Retinal pigment epithelial cell (primary cell): ENCODE measurements around the gene TESK2.

Experiments
- DNase-seq: peaks from one replicate; pipeline ENCODE4 v3.0.0-alpha.2; 2010; ENCODE audit warnings: low read depth
- H3K4me3 ChIP-seq: 2 replicates; pipeline ENCODE4 v1.5.1; 2011; ENCODE audit warnings: mild to moderate bottlenecking, low read length, control low read depth, moderate library complexity
- CTCF ChIP-seq: conservative IDR thresholded peaks from 2 replicates; pipeline ENCODE4 v1.5.1; 2011; ENCODE audit warnings: low read depth, low read length, control low read depth, inconsistent platforms

The TESK2 gene

GRCh38 chr1:45380730-45381129 is 110.2 kb downstream of the TESK2 start:
- DNase-seq = no peak
- H3K4me3 ChIP-seq = no peak overlapping the region

GRCh38 chr1:45380125-45380524 is 110.8 kb downstream of the TESK2 start:
- DNase-seq = no peak
- TF ChIP-seq CTCF = no peak
- H3K4me3 ChIP-seq = no peak overlapping the region

More at GRCh38 chr1:45380730-45381129, 110.2 kb downstream of the TESK2 start:
- no peak for TF ChIP-seq CTCF

- no peak for DNase-seq
- H3K4me3 ChIP-seq = no peak overlapping the region
- no peak for TF ChIP-seq CTCF
Measured at GRCh38 chr1:45379524-45379923, 111.4 kb downstream of the TESK2 start.

- no peak overlapping the region for H3K4me3 ChIP-seq
- TF ChIP-seq CTCF = no peak
- DNase-seq = no peak
Measured at GRCh38 chr1:45378184-45378583, 112.8 kb downstream of the TESK2 start.

- no peak for DNase-seq
- no peak overlapping the region for H3K4me3 ChIP-seq
- no peak for TF ChIP-seq CTCF
Measured at GRCh38 chr1:45375104-45376090, 115.6 kb downstream of the TESK2 start.

- no peak overlapping the region for H3K4me3 ChIP-seq
- no peak for DNase-seq
- no peak for TF ChIP-seq CTCF
Measured at GRCh38 chr1:45373573-45373972, 117.4 kb downstream of the TESK2 start.

- TF ChIP-seq CTCF = no peak
- H3K4me3 ChIP-seq = no peak overlapping the region
- no peak for DNase-seq
Measured at GRCh38 chr1:45370575-45370974, 120.4 kb downstream of the TESK2 start.
